Medulla oblongata (tissue), 1 donor: Measurements from ENCODE around the gene TTC39C.
A peak's percentile ranks its signal among the peaks of the same experiment; 100 is the strongest.
"Not testable (repeated sequence)": the region's sequence is repeated elsewhere in the genome, so short reads cannot be mapped to it uniquely, and the experiment has no call there.

Source experiments
- DNase-seq: peaks from one replicate; pipeline ENCODE4 v3.0.0-alpha.2; 2015; ENCODE audit errors: extremely low spot score

Gene TTC39C

GRCh38 chr18:24128700-24129099 lies 114.1 kb downstream of the TTC39C start:
- no peak for DNase-seq

DNA sequence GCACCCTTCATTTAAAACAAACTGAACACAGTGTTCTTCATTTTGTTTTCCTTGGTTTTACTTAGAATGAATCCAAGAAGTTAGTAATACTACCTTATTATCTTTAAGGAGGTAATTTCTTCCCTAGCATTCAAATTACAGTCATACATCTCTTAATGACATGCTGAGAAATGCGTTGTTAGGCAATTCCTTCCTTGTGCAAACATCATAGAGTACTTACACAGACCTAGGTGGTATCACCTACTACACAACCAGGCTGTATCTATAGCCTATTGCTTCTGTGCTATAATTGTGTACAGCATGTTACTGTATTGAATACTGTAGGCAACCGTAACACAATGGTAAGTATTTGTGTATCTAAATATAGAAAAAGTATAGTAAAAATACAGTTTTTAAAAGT lies 115.9 kb downstream of the TTC39C start:
- DNase-seq: no peak

DNA sequence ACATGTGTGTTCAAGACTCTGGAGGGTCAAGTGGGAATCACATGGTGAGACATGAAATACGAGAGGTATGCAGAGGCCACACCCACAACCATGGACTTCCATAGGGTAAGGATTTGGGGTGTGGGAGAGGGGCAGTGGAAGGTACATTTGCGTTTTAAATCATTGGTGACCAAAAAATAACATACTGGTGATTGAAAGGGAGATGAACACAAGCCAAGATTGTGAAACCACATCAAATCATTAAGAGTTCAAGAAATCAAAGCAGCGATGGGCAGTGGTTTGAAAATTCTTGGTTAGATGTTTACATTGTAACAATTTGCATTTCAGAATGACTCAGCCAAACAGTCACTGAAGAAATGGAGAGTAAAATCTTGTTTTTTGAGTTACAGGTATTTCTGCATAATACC lies 122.4 kb downstream of the TTC39C start:
- DNase-seq: no peak

DNA sequence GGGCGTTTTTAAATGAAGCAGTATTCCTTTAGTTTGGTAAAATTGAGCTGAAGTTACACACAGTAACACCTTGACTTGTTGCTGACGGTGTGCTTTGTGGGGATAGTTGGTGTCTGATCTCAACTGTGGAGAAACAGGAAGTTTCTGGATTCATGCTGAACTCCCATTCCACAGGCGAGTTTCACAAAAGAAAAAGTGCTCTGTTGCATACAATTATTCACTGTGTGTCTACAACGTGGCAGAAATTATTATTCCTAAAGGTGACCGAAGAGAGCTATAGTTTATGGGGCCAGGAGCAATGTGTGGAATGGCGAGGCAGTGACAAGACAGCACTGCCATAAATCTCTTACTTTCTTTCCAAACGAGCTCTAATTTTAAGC lies 123.8 kb downstream of the TTC39C start:
- no peak for DNase-seq

DNA sequence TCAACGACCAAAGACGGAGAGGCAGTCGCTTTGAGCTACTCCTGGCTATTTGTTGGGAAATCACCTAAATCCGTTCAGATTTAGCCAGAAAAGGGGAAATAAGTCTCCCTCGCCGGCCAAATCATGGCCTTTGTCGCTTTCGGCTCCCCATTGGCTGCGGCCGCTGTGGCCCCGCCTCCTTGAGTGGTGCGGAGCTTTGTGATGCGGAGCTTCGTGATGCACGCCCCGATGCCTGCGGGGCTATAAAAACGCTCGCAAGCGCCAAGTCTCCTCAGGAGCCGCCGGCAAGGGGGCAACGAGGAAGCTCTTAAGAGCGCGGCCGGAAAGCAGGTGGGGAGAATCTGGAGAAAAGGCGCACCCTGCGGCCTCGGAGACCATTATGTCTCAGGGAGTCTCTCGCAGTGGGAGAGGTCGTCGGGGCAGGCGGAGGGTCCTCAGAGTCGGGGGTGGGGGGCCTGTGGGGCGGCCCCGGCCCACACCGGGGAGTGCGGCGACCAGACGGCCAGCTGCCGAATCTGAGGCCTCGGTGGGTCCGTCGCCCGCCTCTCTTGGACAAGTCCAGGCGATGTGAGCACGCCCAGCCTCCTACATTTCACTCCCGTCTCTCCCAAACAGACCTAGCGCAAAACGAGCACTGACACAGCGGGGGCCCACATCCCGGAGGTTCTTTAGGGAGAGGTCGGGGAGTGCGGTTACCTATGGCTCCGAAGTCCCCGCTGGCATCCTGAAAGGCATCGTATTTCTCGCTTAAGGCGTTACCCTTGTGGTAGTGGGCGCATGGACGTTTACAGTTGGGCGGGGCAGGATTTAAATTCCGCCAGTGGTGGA lies 124.4 kb downstream of the TTC39C start, which contains the start of gene CABYR:
CABYR (plus strand) TSS at position 274 of the 828 bp plus-strand sequence. CDS start 4,053 bp downstream, outside the sequence.
- DNase-seq: peak; percentile 92

DNA sequence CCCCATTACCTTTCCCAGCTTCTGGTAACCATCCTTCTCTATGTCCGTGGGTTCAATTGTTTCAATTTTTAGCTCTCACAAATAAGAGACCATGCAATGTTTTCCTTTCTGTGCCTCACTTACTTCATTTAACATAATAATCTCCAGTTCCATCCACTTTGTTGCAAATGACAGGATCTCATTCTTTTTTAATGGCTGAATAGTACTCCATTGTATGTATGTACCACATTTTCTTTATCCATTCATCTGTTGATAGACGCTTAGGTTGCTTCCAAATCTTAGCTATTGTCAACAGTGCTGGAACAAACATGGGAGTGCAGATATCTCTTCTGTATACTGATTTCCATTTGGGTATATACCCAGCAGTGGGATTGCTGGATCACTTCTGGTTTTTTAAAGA lies 126.1 kb downstream of the TTC39C start:
- no peak for DNase-seq

- DNase-seq: no peak
Observed at GRCh38 chr18:24142376-24142775, 127.8 kb downstream of the TTC39C start.

DNA sequence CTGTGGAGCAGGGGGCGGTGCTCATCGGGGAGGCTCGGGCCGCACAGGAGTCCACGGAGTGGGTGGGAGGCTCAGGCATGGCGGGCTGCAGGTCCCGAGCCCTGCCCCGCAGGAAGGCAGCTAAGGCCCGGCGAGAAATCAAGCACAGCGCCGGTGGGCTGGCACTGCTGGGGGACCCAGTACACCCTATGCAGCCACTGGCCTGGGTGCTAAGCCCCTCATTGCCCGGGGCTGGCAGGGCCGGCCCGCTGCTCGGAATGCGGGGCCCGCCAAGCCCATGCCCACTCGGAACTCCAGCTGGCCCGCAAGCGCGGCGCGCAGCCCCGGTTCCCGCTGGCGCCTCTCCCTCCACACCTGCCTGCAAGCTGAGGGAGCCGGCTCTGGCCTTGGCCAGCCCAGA lies 135.0 kb downstream of the TTC39C start:
- not testable (repeated sequence) for DNase-seq

- DNase-seq: no peak
Observed at GRCh38 chr18:24153397-24153796, 138.8 kb downstream of the TTC39C start.

- peak; percentile 18 for DNase-seq
Observed at GRCh38 chr18:24157855-24158254, 143.3 kb downstream of the TTC39C start.

GRCh38 chr18:24160086-24160485 lies 145.5 kb downstream of the TTC39C start:
- no peak for DNase-seq

DNA sequence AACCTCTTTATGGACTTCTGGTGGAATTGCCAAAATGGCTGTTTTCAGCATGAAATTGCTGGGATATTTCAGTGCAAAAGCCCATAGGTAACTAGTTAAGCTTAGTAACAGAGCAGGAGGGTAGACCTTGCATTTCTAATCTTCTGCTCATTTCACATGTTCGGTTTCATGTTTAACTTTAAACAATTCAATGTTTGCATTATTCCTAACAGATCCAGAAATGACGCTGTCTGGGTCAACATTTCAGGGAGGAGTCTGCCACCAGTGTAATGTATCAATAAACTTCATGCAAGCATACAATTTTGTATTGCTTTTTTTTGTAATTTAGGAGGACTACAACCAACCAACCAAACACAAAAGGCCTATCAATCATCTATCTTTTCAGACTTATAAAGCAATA lies 146.8 kb downstream of the TTC39C start:
- no peak for DNase-seq

- no peak for DNase-seq
Observed at GRCh38 chr18:24168496-24168895, 153.9 kb downstream of the TTC39C start.

DNA sequence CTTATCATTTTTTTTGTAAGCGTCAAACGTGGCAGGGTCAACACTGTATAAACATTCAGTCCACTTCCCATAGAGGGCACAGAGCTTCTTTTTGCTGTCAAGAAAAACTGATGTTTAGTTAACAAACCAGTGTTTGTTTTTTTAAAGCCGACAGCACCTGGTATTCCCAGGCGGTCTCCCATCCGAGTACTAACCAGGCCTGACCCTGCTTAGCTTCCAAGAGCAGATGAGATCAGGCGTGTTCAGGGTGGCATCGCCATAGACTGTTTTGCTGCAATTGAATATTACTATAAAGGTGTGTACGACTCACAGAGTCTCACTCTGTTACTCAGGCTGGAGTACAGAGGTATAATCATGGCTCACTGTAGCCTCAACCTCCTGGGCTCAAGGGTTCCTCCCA lies 155.8 kb downstream of the TTC39C start:
- DNase-seq: no peak

DNA sequence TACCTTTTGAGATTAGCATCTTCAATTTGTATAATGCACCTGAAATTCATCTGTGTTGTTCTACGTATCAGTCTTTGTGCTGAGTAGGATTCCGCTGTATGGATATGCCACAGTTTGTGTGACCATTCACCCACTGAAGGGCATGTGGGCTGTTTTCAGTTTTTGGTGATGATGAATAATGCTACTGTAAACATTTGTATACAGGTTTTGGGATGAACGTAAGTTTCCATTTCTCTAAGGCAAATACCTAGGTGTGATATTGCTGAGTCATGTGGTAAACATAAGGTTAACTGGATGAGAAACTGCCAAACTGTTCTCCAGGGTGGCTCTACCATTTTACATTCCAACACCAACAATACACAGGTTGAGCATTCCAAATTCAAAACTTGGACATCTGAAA lies 159.4 kb downstream of the TTC39C start:
- DNase-seq: no peak

DNA sequence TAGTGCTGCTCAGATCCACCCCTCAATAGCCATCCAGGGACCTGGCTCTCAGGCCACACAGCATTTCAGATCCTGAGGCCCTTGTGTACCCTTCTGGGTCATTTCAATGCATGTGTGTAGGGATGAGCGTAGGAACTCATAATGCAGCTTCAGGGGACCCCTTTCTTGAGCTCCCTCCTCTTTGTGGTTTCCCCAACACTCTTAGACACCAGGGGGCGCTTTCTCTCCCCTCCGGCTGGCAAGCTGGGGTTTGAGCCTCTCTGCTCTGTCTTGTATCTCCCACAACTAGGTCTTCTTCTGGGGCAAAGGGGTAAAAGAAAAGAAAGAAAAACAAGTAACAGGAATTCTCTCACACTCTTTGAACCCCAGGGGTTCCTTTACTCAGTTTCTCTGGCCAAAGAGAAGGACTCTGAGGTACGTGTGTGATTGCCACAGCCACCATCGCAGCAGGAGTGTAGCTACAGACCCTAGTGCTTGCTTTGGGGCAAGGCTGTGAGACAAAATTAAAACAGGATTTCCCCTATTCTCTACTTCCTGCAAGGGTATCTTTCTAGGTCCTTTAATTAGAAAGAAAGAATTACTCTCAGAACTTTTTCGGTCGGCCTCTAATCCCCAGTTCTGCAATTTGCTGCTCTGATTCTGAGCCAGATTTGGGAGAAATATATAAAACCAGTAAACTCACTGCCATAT lies 162.3 kb downstream of the TTC39C start:
- DNase-seq: peak; percentile 89

- DNase-seq: no peak
Observed at GRCh38 chr18:24177499-24178133, 163.1 kb downstream of the TTC39C start.

- DNase-seq: no peak
Observed at GRCh38 chr18:24180048-24180447, 165.5 kb downstream of the TTC39C start.

DNA sequence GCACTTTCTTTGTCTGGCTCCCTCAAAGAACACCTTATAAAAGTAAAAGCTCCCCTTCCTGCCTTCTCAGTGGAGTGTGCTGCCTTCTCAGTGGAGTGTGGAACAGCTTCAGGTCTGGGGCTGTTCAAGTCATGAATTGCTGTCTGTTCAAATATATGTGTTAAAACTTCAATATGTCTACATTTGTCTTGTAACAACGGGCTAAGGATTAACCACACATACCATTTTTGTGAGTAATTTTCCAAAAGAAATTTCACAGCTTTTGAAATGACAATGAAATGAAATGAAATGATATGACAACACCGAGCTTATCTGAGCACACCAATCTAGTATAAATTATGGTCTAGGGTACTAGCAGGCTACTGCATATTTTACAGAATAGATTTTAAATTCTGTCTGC lies 167.3 kb downstream of the TTC39C start:
- DNase-seq: no peak
